NCI-H187 treated with DMSO at 0.1 percent for 48 hours (cell line): ENCODE data around the gene GABBR2.

ENCODE experiments used
- DNase-seq: peaks from one replicate; lab custom pipeline; 2025; lab: John Stamatoyannopoulos, UW

The GABBR2 gene

GRCh38 chr9:98321269-98321668 is 387.5 kb downstream of the GABBR2 start:
- DNase-seq: no peak

- DNase-seq: no peak
These were observed 389.8 kb downstream of the GABBR2 start for GRCh38 chr9:98318834-98319478.

DNA sequence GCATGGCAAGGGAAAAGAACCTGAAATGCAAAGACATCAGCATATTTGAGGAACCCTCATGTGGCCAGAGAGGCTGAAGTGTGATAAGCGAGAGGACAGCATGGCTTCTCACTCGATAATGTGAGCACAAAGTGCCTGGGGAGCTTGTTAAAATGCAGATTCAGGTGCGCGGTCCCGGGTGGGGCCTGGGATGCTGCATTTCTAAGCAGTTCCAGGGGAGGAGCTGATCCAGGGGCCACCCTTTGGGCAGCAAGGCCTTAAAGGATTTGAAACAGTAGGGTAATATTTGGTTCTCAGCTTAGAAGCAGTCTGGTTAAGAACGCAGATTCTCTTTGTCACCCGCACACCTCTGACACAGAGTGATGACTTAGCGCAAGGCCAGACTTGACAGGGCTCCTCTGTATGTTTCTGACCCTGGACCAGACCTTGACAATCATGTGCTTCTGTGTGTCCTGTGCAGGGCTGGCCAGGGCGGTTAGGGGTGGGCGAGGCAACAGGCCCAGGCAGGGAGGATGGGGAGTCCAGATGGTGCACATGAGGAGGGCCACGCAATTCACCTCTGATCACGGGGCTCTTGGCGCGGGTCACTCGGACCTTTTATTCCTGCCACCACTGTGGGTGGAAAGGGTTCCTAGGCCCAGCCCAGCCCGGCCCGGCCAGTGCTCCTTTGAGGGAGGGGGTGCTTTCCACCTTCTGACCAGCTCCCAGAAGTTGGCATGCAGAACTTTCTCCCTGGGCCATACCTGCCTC is 390.5 kb downstream of the GABBR2 start:
- DNase-seq: no peak

DNA sequence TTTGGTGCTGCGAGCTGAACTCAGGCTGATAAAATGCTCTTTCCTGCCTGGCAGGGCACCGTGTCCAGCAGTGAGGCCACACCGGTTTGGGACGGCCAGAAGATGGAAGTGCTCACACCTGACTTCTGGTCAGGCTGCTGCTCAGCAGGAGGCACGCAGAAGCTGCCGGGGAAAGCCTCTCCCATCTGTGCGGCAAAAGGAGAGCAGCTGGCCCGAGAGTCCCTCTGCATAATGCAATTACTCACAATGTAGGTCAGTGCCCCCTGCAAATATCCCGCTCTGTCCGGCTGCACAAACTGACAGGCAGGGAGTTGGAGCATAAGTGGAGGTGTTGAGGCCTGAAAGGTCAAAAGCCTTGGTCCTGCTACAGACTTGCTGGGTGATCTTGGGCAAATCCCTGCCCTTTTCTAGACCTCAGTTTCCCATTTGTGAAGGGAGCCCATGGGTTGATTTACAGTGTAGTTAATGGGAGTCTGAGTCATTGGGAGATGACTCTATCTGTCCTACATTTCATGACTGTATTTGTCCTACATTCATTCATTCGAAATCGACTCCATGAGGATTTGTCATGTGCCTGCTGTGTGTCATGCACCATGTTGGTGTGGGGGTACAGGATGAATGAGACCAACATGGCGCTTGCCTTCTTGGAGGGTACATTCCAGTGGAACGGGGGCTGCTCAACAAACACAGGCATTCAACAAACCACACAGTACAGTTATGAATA is 391.4 kb downstream of the GABBR2 start:
- DNase-seq: no peak

DNA sequence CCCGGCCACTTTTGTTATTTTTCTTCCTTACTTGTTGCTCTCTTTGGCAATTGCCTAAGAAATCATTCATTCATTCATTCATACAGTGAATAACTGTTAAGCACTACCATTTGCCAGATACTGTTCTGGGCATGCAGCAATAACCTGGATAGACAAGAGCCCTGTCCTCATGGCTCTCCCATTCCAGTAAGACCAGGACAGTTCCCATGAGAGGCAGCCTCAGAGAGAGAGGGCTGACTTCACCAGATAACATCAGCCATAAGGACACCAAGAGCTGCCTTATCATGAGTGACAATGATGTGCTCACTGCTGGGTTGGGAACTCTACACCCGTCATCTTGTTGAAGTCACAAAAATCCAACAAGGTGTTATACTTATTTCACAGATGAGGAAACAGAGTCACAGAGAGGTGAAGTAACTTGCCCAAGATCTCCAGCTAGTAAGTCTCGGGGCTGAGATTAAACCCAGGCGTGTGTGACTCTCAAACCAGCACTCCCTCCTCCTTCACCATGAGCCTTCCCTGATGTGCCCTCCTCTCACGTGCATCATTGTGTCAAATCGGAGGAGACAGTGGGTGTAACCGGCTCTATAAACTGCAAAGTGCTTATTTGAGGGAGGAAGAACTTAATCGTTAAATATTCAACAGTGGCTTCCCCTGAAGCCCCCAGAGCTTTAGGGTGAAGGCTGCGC is 392.1 kb downstream of the GABBR2 start:
- DNase-seq: no peak

- no peak for DNase-seq
These were observed 393.1 kb downstream of the GABBR2 start for GRCh38 chr9:98315551-98316060.

GRCh38 chr9:98315067-98315453 is 393.7 kb downstream of the GABBR2 start:
- no peak for DNase-seq

GRCh38 chr9:98314381-98315066 is 394.2 kb downstream of the GABBR2 start:
- no peak for DNase-seq

DNA sequence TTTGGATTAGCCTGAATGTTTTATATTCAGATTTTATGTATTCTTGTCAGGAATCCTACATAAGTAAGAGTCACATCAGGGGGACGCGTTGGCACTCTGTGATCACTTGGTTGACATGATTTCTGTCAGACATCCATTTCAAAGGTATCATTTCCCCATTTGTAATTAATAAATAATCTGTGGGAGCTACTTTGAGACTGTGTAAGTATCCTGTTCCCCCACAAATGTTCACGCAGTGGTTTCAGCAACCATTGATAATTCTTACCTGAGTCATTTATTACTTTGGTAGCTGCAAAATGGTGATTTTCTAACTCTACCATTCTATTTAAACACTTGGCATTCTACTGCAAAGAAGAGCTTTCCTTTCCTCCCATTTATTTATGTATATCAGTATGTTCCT is 396.4 kb downstream of the GABBR2 start:
- DNase-seq: no peak

GRCh38 chr9:98311541-98311940 is 397.2 kb downstream of the GABBR2 start:
- no peak for DNase-seq

DNA sequence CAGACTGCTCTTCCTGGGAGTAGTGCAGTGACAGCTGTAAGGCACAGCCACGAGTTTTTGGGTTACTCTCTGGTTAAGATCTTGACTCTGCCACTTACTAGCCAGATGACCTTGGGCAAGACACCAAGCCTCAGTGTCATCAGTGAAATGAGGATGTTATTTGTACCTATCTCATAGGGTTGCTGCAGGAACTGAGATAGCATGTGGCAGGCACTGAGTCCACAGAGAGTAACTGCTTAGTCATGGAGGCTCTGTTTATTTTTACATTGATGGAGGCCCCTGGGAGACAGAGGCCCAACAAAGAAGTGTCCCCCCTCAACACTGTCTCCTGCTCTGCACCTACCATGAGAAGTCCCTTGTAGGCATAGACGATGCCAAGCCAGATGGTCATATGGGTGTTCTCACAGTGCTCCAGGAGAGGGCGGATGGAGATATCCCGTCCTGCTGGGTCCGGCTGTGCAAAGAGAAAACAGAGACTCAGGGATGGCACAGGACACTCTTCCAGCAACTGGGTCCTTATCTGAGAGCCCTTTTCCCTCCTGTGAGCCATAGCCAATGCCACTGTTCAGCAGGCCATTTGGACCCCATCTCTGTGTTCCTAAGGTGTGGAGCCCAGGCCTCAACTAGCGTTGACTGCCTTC is 397.9 kb downstream of the GABBR2 start:
- DNase-seq: no peak

GRCh38 chr9:98306384-98307145 is 402.2 kb downstream of the GABBR2 start:
- DNase-seq: no peak

DNA sequence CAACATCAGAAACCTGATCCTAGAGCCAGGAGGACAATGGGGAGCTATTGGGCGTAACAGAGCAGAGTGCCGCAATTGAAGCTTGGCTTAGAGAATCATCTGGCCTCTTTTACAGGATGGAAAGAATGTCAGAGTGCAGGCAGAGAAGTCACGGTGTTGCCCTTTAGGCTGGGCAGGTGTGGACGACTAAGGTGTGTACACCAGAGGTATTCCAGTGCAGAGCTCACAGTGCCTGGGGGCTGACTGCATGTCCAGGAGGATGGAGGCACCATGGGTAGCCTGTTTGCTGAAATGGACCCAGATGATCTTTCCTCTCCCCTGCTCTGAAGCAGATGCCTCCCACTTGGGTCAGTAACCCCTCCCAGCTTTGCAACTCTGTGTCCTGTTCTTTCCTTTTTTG is 404.4 kb downstream of the GABBR2 start:
- no peak for DNase-seq

DNA sequence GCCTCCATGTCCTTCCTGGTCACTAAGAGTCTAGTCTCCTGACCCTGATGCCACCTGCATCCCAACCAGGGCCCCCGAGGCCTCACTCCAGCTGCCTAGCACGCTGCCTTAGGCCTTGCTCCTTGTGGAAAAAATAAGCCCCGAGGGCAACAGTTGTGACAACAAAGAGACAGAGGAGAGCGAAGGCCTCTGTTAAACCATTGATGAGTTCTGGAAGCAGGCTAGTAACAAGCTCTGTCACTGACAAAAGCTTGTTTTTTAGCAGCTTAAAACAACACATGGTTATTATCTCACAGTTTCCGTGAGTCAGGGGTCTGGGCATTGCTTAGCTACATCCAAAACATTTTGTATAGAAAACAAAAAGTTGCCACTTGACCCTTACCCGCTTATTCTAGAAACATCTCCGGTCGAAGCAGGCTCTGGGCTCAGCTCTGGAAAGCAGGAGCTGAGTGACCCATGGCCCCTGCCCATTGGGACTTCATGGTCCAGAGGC is 405.1 kb downstream of the GABBR2 start:
- DNase-seq: no peak

GRCh38 chr9:98302938-98303632 is 405.6 kb downstream of the GABBR2 start:
- DNase-seq: no peak

GRCh38 chr9:98302150-98302549 is 406.6 kb downstream of the GABBR2 start:
- DNase-seq: no peak

GRCh38 chr9:98300611-98301010 is 408.1 kb downstream of the GABBR2 start:
- no peak for DNase-seq

- DNase-seq: no peak
These were observed 410.3 kb downstream of the GABBR2 start for GRCh38 chr9:98298476-98298875.

DNA sequence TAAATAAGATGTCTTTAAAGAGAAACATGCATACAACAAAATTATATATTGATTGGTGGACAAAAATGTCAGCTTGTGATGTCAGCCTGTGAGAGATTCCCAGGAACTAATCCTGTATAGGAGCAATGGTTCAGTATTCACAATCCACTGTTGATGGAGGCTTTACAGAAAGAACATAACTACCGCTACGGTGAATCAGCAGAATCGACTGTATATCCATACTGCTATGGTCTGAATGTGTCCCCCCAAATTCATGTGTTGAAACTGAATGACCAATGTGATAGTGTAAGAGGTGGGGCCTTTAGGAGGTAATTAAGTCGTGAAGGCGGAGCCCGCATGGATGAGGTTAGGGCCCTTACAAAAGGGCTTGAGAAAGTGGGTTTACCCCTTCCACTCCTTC is 412.9 kb downstream of the GABBR2 start:
- no peak for DNase-seq

DNA sequence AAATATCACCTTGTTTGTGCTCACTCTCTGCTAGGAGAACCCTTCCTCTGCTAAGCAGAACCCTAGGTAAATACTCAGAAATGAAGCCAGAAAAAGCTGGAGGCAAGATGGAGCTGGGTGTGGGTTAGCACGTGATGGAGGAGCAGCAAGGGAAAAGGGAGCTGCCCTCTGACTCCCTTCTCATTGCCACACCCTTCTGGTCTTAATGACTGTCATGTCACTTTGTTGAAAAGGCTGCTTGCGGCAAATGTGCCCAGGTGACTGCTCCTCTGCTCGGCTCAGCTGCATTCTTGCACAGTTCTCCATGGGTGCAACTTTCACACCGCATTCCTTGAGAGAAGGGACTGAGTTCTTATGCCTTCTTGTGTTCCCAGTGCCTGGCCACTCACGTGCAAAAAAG is 416.9 kb downstream of the GABBR2 start:
- no peak for DNase-seq
